Colonic mucosa (tissue), 4 donors: Measurements from ENCODE around the gene FOXC1. TPM values are rescaled to one million over a fixed set of nuclear protein-coding genes. Genes with fewer than 3 reads are reported as not detected.

Experiments
- DNase-seq: peaks from one replicate; pipeline ENCODE4 v3.0.0-alpha.2; 2020
- H3K27ac ChIP-seq: fragments of 200-600 bp; one replicate; pipeline ENCODE4 v1.8.0; 2021
- H3K27me3 ChIP-seq: fragments of 200-600 bp; one replicate; pipeline ENCODE4 v1.8.0; 2021
- H3K36me3 ChIP-seq: fragments of 200-600 bp; one replicate; pipeline ENCODE4 v1.8.0; 2021
- H3K4me1 ChIP-seq: fragments of 200-600 bp; one replicate; pipeline ENCODE4 v1.8.0; 2021; ENCODE audit warnings: mild to moderate bottlenecking
- H3K4me3 ChIP-seq: fragments of 200-600 bp; one replicate; pipeline ENCODE4 v1.8.0; 2021
- H3K9ac ChIP-seq, 2 donors: one replicate each; pipeline ENCODE4 v1.7.0; 2013; ENCODE audit warnings: control low read depth in 2 of 2, low read depth in 2 of 2, low read length in 2 of 2
- H3K9me3 ChIP-seq: fragments of 200-600 bp; one replicate; pipeline ENCODE4 v1.8.0; 2021
- intact Hi-C: fragments of 100-400 bp; cut with DNase I; formaldehyde crosslinking; loops from one replicate; pipeline ENCODE4 v1.14.1; 2022
- total RNA-seq, 2 donors: library from RNA; stranded (reverse); fragmentation: NEBNext Ultra II Directional in 1 of 2; extraction: Animal tissue kit (Norgen Biotek cat#: 25700) in 1 of 2; gene quantifications; one replicate each; pipeline ENCODE4 v1.2.1, GENCODE V29; 2021
- TF ChIP-seq, protein P1 (sequence below): fragments of 200-600 bp; IDR thresholded peaks from one replicate; pipeline ENCODE4 v1.8.0; 2022; ENCODE audit warnings: antibody characterized with exemption, mild to moderate bottlenecking
- donor health status: healthy.
- donor health status: DM: no; HTN: no; CAD: no.
- donor health status: DM: no; HTN: no; CAD: no.

Gene FOXC1
- total RNA-seq, 2 donors from 2014 or later = 0.69 to 1.5 TPM

- Histone ChIP-seq H3K36me3 (no peaks in the 10 kb centered on the region), H3K4me3 (no peak overlapping the region), H3K27ac (no peak overlapping the region), H3K9me3 (no peaks in the 10 kb centered on the region), H3K9ac (no peak overlapping the region), H3K27me3 (no peaks in the 10 kb centered on the region), H3K4me1 (no peaks in the 10 kb centered on the region)
- DNase-seq = no peak
- TF ChIP-seq, protein P1, sequence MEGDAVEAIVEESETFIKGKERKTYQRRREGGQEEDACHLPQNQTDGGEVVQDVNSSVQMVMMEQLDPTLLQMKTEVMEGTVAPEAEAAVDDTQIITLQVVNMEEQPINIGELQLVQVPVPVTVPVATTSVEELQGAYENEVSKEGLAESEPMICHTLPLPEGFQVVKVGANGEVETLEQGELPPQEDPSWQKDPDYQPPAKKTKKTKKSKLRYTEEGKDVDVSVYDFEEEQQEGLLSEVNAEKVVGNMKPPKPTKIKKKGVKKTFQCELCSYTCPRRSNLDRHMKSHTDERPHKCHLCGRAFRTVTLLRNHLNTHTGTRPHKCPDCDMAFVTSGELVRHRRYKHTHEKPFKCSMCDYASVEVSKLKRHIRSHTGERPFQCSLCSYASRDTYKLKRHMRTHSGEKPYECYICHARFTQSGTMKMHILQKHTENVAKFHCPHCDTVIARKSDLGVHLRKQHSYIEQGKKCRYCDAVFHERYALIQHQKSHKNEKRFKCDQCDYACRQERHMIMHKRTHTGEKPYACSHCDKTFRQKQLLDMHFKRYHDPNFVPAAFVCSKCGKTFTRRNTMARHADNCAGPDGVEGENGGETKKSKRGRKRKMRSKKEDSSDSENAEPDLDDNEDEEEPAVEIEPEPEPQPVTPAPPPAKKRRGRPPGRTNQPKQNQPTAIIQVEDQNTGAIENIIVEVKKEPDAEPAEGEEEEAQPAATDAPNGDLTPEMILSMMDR = no peak
- intact Hi-C loops = no loop called here
Measured at GRCh38 chr6:1658212-1659005, 48.7 kb downstream of the FOXC1 start.

GRCh38 chr6:1659816-1660215, 50.1 kb downstream of the FOXC1 start:
- Histone ChIP-seq H3K4me1 (no peaks in the 10 kb centered on the region), H3K9ac (no peak overlapping the region), H3K27ac (no peak overlapping the region), H3K36me3 (no peaks in the 10 kb centered on the region), H3K9me3 (no peaks in the 10 kb centered on the region), H3K27me3 (no peaks in the 10 kb centered on the region), H3K4me3 (no peak overlapping the region)
- intact Hi-C loops = no loop called here
- no peak for DNase-seq
- TF ChIP-seq, protein P1 = no peak

DNA sequence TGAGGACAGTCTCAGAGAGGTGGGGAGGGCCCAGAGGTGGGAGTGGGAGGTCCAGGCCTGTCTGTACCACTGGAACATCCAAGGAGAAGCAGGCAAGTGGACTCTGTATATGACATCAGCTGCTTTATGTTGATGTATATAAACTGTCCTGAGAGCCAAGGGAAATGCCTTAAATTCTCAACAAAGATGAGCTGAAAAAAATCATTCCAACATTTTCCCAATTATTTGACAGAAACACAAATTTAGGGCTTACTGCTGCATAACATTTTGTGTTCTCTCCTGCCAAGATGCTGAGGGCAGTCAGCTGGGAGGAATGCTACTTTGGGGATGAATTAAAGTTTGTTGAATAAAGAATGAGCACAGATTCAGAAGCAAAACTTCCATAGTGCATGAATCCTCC, 52.8 kb downstream of the FOXC1 start:
- no peak for DNase-seq
- H3K27me3 ChIP-seq = no peaks in the 10 kb centered on the region
- H3K36me3 ChIP-seq = no peaks in the 10 kb centered on the region
- no peaks in the 10 kb centered on the region for H3K9me3 ChIP-seq
- no peak overlapping the region for H3K27ac ChIP-seq
- H3K4me3 ChIP-seq = no peak overlapping the region
- TF ChIP-seq, protein P1 = no peak
- H3K4me1 ChIP-seq = no peaks in the 10 kb centered on the region
- intact Hi-C loops = no loop called here
- no peak overlapping the region for H3K9ac ChIP-seq

Other genes starting within 250 kb of the FOXC1 start
- 1 to 10 TPM; 4.2 to 8.4 TPM for gene FOXF2, start 220.3 kb upstream of the FOXC1 start, total RNA-seq